ENCODE results near the gene WDR54. TPM values are rescaled to one million over a fixed set of nuclear protein-coding genes. Genes with fewer than 3 reads are reported as not detected.

Gene WDR54, protein sequence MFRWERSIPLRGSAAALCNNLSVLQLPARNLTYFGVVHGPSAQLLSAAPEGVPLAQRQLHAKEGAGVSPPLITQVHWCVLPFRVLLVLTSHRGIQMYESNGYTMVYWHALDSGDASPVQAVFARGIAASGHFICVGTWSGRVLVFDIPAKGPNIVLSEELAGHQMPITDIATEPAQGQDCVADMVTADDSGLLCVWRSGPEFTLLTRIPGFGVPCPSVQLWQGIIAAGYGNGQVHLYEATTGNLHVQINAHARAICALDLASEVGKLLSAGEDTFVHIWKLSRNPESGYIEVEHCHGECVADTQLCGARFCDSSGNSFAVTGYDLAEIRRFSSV
- total RNA-seq (10 to 100 TPM; 36.1 to 42.3 TPM), polyA plus RNA-seq (10 to 100 TPM; 15.4 to 27.9 TPM)
- long read RNA-seq, donor 1, transcript WDR54-201 (10 exons, 1,147 nt): major isoform, 19 of 22 reads
- long read RNA-seq, donor 1, partial matches to known transcripts: 0 of 22 reads
- long read RNA-seq, donor 1, other reads (novel, unspliced or antisense): 0 of 22 reads
- long read RNA-seq, donor 2, transcript WDR54-201 (10 exons, 1,147 nt): major isoform, 6 of 6 reads
- long read RNA-seq, donor 2, partial matches to known transcripts: 0 of 6 reads
- long read RNA-seq, donor 2, other reads (novel, unspliced or antisense): 0 of 6 reads
- long read RNA-seq, donor 3, transcript WDR54-201 (10 exons, 1,147 nt): major isoform, 10 of 12 reads
- long read RNA-seq, donor 3, partial matches to known transcripts: 0 of 12 reads
- long read RNA-seq, donor 3, other reads (novel, unspliced or antisense): 0 of 12 reads
- long read RNA-seq, donor 4, transcript WDR54-201 (10 exons, 1,147 nt): major isoform, 5 of 7 reads
- long read RNA-seq, donor 4, partial matches to known transcripts: 0 of 7 reads
- long read RNA-seq, donor 4, other reads (novel, unspliced or antisense): 0 of 7 reads
- long read RNA-seq, donor 5, transcript WDR54-211 (3 exons, 626 nt): minor isoform, 5 of 28 reads
- long read RNA-seq, donor 5, transcript WDR54-201 (10 exons, 1,147 nt): major isoform, 21 of 28 reads
- long read RNA-seq, donor 5, partial matches to known transcripts: 0 of 28 reads
- long read RNA-seq, donor 5, other reads (novel, unspliced or antisense): 0 of 28 reads

DNA sequence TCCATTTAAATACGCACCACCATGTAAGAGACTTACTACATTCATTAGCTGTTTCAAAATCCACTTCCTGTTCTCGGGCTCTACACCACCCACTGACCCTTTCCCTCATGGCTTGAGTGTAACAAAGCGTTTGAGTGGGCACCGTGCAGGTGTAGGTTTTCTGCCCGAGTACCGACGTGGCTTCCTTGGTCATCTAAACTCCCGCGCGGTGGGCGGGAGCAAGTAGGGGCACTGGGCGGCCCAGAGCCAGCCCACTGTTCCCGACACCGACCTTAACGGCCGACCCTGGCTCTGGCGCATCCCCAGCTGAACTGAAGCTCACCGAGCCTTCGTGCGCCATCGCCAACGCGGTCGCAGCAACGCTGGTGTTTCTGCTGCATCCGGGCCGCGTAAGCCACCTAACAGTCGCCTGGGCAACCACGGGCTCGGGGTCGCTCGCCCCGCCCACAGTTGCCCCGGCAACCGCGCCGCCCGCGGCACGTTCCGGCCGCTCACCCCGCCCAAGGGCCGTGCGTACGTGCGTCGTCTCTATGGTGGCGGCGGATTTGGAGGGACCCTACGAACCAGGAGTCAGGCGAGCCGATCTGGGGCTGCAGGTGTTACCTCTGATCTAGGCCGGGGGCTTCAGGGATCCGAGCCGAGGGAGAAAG lies at the start of gene WDR54, which contains the start of gene C2orf81:
TSS of gene WDR54 (plus strand) at position 510 of the 650 bp plus-strand sequence. CDS start 424 bp downstream, outside the sequence.
TSS of gene C2orf81 (minus strand) at position 399 of the 650 bp plus-strand sequence. CDS start at position 340, 59 bp downstream.
- TF ChIP-seq, protein P1, sequence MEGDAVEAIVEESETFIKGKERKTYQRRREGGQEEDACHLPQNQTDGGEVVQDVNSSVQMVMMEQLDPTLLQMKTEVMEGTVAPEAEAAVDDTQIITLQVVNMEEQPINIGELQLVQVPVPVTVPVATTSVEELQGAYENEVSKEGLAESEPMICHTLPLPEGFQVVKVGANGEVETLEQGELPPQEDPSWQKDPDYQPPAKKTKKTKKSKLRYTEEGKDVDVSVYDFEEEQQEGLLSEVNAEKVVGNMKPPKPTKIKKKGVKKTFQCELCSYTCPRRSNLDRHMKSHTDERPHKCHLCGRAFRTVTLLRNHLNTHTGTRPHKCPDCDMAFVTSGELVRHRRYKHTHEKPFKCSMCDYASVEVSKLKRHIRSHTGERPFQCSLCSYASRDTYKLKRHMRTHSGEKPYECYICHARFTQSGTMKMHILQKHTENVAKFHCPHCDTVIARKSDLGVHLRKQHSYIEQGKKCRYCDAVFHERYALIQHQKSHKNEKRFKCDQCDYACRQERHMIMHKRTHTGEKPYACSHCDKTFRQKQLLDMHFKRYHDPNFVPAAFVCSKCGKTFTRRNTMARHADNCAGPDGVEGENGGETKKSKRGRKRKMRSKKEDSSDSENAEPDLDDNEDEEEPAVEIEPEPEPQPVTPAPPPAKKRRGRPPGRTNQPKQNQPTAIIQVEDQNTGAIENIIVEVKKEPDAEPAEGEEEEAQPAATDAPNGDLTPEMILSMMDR (IDR thresholded peaks at IDR 0.05; ENCODE audit: control extremely low read depth, extremely low read depth): no peak
- ATAC-seq (ENCODE audit: insufficient read depth, low FRiP score) (peak; percentile 94), DNase-seq (peak; percentile 89 to 92 (median 92))
- Histone ChIP-seq H3K4me1 (ENCODE audit: control insufficient read depth in 5 of 5, insufficient read depth in 5 of 5, low read length in 5 of 5) (peaks cover 0 to 4% (median 0%) of the 10 kb centered on the region in 5 donors), H3K4me3 (peak within 1 kb of the TSS; percentile 68), H3K36me3 (ENCODE audit: control insufficient read depth in 4 of 4, insufficient read depth in 4 of 4, low read length in 4 of 4) (peaks cover 0 to 12% (median 1%) of the 10 kb centered on the region in 4 donors), H3K9ac (ENCODE audit: insufficient read depth in 1 of 2, low read length in 2 of 2) (peak within 1 kb of the TSS; percentile 51 to 70), H3K9me3 (ENCODE audit: control insufficient read depth in 4 of 4, insufficient read depth in 3 of 4, low read length in 3 of 4) (no peaks in the 10 kb centered on the region), H3K27ac (ENCODE audit: low read depth in 1 of 2, low read length in 1 of 2) (peak within 1 kb of the TSS in 1 of 2 donors; percentile 81), H3K27me3 (ENCODE audit: control insufficient read depth in 3 of 3, insufficient read depth in 3 of 3, low read length in 2 of 3) (no peaks in the 10 kb centered on the region)
- WGBS, 2 donors: 0% methylated on average over 57 of the region's 57 CpGs

DNA sequence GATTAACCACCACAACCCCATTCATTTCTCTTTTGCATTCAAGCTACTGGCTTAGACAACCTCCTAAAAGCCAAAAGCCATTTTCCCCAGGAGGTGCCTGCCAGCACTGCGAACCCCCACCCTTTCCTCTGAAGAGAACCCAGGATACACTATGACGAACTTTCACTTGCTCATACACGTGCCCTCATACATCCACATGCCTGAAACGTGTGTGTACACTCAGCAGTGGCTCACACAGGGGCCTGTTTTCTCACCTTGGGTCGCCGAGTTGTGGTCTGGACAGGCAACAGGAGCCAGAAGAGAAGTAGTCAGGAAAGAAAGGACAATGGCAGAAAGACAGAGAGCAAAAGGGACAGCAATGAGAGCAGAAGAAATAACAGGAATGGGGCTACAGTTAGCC lies 48.9 kb upstream of the WDR54 start:
- 89 to 92% methylated on average over 6 of the region's 6 CpGs for WGBS, 2 donors
- Histone ChIP-seq H3K9me3 (ENCODE audit: control insufficient read depth in 4 of 4, insufficient read depth in 3 of 4, low read length in 3 of 4) (no peaks in the 10 kb centered on the region), H3K27ac (ENCODE audit: low read depth in 1 of 2, low read length in 1 of 2) (no peak overlapping the region), H3K4me3 (no peak overlapping the region), H3K9ac (ENCODE audit: insufficient read depth in 1 of 2, low read length in 2 of 2) (no peak overlapping the region), H3K27me3 (ENCODE audit: control insufficient read depth in 3 of 3, insufficient read depth in 3 of 3, low read length in 2 of 3) (no peaks in the 10 kb centered on the region), H3K4me1 (ENCODE audit: control insufficient read depth in 5 of 5, insufficient read depth in 5 of 5, low read length in 5 of 5) (peaks cover 0 to 8% (median 0%) of the 10 kb centered on the region in 5 donors), H3K36me3 (ENCODE audit: control insufficient read depth in 4 of 4, insufficient read depth in 4 of 4, low read length in 4 of 4) (peaks cover 24 to 52% (median 42%) of the 10 kb centered on the region in 4 donors)
- DNase-seq (no peak), ATAC-seq (ENCODE audit: insufficient read depth, low FRiP score) (no peak)
- TF ChIP-seq, protein P1 (IDR thresholded peaks at IDR 0.05; ENCODE audit: control extremely low read depth, extremely low read depth): no peak

DNA sequence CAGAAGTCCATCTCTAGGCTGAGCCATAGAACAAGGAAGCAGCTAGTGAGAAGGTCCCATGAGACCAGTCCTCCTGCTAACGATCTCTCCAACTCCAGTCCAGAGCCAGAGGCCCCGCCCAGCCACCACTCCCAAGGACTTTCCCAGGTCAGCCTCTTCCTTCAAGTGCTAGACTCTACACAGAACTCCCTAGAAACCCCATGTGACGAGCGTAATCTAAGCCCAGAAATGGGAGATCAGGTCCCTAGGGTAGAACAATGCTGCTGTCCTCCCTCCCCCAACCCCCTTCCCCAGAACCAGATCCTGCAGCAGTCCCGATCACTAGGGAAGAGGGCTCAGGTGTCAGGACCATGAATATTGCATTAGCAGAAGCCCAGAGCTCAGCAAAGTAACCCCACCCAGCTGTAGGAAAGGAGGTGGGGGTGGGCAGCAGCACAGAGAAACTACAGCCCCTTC lies 48.3 kb upstream of the WDR54 start:
- H3K27ac ChIP-seq (ENCODE audit: low read depth in 1 of 2, low read length in 1 of 2): peak overlapping the region in 1 of 2 donors; percentile 7
- TF ChIP-seq, protein P1 (IDR thresholded peaks at IDR 0.05; ENCODE audit: control extremely low read depth, extremely low read depth): no peak
- 63 to 80% methylated on average over 5 of the region's 5 CpGs for WGBS, 2 donors
- DNase-seq (peak in 1 of 3 donors; percentile 7), ATAC-seq (ENCODE audit: insufficient read depth, low FRiP score) (peak; percentile 51)
- H3K9ac ChIP-seq (ENCODE audit: insufficient read depth in 1 of 2, low read length in 2 of 2): no peak overlapping the region
- H3K27me3 ChIP-seq (ENCODE audit: control insufficient read depth in 3 of 3, insufficient read depth in 3 of 3, low read length in 2 of 3): no peaks in the 10 kb centered on the region
- H3K9me3 ChIP-seq (ENCODE audit: control insufficient read depth in 4 of 4, insufficient read depth in 3 of 4, low read length in 3 of 4): no peaks in the 10 kb centered on the region
- H3K4me1 ChIP-seq (ENCODE audit: control insufficient read depth in 5 of 5, insufficient read depth in 5 of 5, low read length in 5 of 5): peaks cover 0 to 8% (median 0%) of the 10 kb centered on the region in 5 donors
- H3K4me3 ChIP-seq: no peak overlapping the region
- peaks cover 19 to 49% (median 40%) of the 10 kb centered on the region in 4 donors for H3K36me3 ChIP-seq (ENCODE audit: control insufficient read depth in 4 of 4, insufficient read depth in 4 of 4, low read length in 4 of 4)
